RPMI7951 (cell line): ENCODE results near the gene OSBPL10. TPM values are rescaled to one million over a fixed set of nuclear protein-coding genes. Genes with fewer than 3 reads are reported as not detected.

Experiments used
- DNase-seq: peaks from one replicate; pipeline ENCODE4 v3.0.0-alpha.2; 2012; ENCODE audit warnings: low read depth
- total RNA-seq: library from RNA; depleted of rRNA; stranded (reverse); fragments of >200 nt; shearing (Covaris generic); gene quantifications from 2 replicates; pipeline ENCODE4 v1.2.3, GENCODE V29; 2014

Gene OSBPL10
- total RNA-seq, 1 experiment from 2014 or later, result 4.7 TPM

DNA sequence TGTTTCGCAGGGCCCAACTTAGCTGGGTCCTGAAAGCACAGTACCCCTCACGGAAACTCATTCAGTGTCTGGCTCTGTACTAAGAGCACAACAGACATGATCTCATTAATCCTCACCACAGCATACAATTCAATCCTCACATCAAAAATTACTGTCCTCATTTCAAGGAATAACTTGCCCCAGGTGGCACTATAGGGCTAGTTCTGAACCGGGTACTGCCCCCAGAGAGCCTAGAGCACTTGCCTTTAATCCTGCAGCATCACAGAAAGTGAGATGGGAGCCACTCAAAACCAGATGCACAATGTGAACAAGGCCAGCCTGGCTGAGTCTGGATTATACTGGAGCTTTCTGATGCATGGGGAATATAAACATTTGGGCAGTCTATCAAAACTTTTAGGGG is 122.6 kb downstream of the OSBPL10 start:
- DNase-seq, result no peak

GRCh38 chr3:31853580-31853979 is 127.5 kb downstream of the OSBPL10 start:
- no peak for DNase-seq

DNA sequence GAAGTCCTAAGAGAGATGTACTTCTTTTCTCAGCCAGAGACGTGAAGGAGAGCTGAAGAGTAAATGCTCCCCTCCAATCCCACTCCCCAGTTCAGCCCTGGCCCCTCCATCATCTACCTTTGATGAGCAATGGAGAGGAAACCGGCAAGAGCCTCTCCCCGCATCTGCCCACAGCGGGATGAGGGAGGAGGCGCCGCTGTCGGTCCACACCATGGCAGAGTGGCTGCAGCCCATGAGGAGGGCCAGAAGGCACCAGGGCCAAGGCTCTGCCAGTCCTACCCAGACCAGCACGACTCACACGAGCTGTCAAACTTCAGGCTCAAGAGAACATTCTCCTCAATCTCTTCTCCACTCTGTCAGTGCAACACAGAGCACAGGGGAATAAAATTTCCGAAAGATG is 129.8 kb downstream of the OSBPL10 start:
- DNase-seq, result no peak

DNA sequence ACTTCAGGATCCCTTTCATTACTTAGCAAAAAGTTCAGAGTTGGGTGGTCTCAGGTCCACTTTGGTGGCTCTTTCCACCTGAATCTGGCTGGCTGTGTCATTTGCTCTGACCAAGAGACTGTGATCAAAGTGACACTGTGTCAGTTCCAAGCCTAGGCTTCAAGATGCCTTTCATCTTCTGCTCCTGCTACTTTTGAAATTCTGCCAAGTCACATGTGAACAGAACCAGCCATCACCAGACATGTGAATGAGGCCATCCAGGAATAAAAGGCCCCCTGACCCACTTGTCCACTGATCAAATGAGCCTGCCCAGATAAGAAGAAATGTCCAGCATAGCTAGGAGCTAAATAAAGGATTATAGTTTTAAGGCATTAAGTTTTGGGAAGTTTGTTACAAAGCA is 132.2 kb downstream of the OSBPL10 start:
- DNase-seq, result no peak

- no peak for DNase-seq
Observed at GRCh38 chr3:31848163-31848818, 132.8 kb downstream of the OSBPL10 start.

DNA sequence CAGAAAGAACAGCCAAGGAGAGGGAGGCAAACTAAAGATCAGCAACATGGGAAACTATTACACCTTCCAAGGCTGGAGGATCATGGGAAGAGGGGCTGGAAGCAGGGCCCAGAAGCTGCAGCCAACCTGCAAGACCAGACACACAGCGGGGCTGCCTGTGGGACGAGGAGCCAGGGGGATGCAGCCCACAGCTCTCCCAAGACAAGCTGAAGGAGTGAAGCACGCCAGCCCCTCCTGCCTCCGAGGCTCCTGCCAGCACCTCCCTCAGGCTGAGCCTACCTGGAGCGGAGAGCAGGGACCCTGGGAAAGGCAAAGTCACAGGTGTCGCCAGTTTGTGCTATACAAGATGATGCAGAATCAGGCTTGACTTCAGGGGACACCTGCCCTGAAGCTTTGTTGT is 133.3 kb downstream of the OSBPL10 start:
- no peak for DNase-seq

DNA sequence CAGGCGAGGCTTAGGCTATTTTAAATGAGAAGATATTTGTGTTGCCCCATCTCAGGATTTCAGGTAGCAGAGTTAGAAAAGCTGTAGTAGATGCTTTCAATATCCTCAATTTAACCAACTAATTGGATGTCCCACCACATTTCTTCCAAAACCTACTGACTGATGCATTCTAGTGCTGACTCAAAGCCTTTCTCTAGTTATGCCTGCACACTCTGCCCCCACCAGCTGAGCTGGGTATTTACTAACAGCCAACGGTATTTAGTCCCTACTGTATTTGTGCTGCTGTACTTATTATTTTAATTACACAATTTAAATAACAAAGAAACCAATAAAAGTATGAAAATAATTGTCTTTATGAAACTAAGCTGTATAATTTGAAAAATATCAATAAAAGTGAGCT is 139.5 kb downstream of the OSBPL10 start:
- DNase-seq, result no peak

DNA sequence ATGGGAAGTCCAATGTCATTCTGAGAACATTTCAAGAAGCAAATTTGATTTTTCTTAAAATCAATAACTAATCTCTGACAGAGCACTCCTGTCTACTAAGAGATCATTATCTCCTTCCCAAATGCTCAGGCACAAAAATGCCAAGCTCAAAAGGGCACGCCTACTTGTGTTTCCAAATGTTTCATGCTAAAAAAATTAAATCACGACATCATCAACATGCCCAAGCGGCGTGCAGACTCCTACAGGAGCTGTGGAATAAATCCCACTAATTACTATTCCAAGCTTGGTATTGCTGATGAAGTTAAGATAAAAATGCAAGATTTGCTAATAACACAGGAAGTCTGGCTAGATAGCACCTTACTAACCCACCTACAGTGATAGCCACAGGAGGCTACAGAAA is 140.8 kb downstream of the OSBPL10 start:
- no peak for DNase-seq

- no peak for DNase-seq
Observed at GRCh38 chr3:31839144-31839917, 141.7 kb downstream of the OSBPL10 start.

DNA sequence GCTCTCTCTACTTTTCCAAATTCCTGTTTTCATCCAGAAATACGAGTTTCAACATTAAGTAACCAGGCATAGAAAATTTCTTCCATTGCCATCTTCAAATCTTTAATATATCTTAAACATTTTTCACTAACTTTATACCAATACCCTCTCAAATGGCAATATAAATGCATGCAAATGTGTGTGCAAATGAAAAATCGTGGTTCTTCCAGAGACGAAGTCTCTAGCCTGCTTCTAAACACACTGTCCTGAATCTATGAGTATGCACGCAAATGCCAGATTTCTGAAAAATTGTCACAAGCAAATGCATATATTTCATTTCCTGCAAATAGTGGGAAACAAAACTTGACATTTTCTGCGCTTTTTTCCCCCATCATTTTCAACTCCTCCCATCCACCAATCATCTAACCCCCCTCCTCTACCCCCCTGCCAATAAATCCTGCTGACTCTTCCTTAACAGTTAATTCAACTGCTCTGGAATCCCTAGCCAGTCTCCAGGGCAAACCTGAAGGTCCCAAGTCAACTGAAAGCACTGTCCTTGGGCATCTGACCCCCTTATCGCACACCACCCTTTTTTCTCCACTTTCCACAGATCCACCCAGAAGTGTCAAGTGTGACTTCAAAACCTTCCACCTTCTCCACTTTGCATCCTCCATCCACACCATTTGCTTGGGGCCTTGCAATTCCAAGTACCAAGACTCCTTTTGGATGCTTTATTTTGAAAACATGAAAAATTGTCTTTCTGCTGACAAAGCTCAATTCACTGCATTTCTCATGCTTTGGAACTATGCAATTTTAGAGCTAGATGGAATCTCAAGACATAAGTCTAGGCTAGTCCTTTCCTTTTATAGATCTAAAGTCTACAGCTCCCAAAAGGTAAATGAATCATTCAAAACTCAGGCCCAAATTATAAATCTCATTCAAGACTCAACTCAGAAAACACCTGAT is 144.7 kb downstream of the OSBPL10 start:
- no peak for DNase-seq

DNA sequence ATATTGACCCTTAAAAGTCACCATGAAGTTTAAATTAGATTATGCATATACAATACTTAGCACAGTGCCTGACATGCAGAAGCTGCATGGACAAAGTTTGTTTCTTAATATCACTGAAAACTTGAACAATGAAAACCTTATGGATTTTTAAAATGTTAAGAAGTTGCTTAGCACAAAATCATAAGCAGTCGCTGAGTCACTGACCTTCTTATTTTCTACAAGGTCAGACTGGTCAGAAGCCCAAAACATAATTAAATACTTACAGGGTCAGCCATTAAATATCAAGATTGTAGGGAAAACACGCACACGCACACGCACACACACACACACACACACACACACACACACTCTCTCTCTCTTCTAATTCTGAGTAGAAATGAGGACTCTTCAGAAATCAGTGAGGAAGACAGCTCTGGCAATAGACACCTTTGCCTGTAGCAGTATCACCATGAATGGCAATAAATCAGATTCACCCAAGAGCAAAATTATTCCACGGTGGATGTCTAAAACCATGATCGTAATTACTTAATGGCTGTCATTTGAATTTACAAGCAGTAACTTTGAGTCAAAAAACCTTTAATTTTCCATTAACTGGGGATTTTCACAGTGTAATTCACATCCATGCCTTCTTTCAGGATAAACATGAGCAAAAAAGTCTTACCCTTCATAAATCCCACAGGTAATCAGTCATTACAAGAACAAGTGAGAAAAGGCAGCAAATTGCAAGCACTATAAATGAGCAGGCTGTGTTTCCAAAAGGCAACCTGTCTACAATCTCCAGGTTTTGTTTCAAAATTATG is 147.5 kb downstream of the OSBPL10 start:
- no peak for DNase-seq

DNA sequence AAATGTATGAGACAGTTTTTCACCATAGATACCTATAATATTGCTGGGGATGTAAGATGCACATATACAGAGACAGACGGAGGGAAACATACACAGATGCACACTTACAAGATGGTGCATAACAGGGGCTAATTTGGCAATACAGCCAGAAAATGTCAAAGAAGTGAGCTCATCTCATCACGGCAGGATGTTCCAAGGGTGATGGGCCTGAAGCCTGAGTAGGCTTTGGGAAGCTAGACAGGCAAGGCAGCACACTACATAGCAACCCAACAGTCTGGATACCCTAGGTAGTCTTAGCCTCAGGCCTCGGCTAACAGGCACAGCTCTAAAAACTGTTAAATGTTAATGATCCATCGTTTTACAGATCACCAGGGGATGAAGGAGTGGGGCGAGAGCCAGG is 148.5 kb downstream of the OSBPL10 start:
- no peak for DNase-seq

- DNase-seq, result no peak
Observed at GRCh38 chr3:31831591-31831990, 149.5 kb downstream of the OSBPL10 start.

DNA sequence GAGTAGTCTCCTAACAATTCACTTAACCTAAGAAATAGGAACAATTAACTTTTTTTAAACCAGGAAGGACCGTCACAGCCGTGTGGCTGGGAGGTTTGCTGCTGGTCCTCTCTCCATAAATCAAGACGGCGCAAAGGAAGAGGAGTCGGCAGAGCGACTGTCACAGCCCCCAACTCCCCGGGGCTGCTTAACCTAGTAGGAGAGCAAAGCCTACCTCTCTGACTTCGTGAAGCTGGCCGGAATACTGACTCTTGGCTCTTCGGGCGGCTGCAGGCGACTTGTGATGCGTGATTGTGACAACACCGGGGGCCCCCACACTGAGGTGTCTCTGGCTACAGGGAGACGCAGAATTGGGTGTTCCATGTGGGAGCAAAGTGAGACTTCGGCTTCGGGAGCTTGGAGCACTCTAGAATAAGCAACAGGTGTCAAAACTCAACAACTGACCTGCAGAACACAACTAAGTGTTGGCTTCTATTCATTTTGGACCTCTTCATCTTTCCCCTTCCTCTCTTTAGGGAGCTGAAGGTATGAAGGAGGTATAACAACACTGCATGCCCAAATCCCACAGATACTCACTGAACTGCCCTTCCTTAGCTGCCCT is 151.1 kb downstream of the OSBPL10 start:
- no peak for DNase-seq

DNA sequence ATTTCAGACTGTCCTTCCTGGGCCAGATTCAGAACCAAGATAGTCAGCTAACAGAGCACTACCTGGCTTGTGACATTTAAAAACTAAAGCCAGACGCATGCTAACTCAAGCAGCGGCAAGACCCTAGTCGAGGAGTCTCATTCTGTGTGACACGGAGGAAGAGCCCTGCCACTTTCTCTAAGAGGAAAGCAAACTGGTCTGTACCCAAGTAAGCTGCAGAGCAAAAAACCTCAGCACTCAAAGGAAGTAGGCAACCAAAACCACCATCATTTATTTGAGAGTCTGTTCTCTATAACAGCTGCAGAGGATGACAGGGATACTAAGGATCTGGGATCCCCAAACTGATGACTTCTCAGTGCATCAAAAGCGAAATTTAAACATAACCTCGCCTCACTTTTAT is 152.1 kb downstream of the OSBPL10 start:
- DNase-seq, result no peak

- no peak for DNase-seq
Observed at GRCh38 chr3:31828007-31828406, 153.1 kb downstream of the OSBPL10 start.

DNA sequence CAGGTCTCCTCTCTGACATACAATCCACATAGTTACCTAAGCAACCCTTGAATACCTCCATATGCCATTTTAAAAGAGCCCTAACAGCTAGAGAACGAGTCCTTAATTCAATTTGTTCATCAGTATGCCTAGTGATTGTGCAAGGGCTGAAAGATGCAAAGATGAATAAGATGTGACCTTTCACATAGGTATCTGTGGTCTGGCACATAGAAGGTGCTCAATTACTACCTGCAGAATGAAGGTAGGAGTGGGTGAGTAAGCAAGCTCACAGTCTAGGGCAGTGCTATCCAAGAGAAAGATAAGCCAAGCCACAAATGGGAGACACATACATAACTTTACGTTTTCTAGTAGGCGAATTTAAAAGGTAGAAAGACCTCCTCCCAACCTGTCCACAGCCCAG is 157.9 kb downstream of the OSBPL10 start:
- DNase-seq, result no peak

DNA sequence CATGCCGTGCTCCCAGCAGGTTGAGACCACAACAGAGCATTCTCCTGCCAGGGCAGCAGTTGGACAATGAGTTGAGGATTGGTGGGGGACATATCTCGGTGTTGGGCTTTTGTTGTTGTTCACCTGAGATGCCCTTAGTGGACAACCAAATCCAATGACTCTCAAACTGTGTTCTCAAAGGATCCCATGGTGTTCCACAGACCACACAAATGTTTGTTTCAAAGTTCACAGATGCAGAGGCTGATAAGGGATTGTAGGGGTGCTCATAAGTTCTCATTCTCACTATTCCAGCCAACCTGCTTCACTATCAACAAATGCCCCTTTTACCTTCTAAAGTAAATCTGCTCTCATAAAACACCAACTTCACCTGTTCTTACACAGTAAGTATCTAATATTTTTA is 159.9 kb downstream of the OSBPL10 start:
- DNase-seq, result no peak

DNA sequence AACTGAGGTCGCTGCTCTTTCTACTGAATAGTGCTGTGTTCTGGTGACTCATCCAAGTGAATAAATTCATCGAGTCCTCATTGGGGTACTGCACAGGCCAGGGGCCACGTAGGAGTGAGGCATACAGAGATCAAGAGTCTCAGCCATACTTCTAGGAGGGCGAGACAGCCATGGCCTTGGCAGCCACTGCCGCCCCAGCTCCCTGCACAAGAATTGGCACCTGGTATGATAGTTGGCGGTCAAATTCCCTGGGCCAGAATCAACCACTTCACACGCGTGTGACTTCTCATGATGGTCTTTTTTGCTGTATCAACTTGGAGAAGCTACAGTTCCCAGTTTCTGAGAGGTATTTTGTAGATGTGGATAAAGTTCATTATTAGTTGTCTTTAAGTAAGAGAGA is 161.6 kb downstream of the OSBPL10 start:
- no peak for DNase-seq

DNA sequence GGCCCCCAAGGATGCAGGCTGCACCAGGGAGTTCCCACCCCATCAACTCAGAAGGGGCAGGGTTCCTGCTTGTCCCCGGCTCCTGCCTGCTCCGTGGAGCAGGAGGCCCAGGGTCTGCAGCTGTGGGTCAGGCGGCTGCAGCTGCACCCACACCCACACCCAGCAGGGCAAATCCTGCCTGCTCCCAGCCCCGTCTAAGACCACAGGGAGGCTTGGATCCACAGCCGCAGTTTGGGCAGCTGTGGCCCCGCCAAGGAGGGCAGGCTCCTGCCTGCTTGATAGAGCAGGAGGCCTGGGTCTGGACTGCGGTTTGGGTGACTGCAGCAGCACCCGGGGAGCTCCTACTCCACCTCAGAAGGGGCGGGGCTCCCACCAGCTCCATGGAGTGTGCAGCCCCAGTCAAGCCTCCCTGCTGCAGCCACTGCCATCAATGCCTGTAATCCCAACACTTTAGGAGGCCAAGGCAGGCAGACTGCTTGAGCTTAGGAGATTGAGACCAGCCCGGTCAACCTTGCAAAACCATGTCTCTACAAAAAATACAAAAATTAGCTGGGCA is 163.6 kb downstream of the OSBPL10 start:
- no peak for DNase-seq
